HepG2 (cell line): ENCODE measurements around the gene DDR1. TPM values are rescaled to one million over a fixed set of nuclear protein-coding genes. Genes with fewer than 3 reads are reported as not detected.

Experiments
- AKNA ChIP-seq: sonication (generic); formaldehyde crosslinking; IDR thresholded peaks from 2 replicates; pipeline ENCODE4 v1.4.0; 2020; ENCODE audit warnings: missing genetic modification reagents, borderline replicate concordance
- ARHGAP35 ChIP-seq: sonication (generic); formaldehyde crosslinking; IDR thresholded peaks from 2 replicates; pipeline ENCODE4 v1.9.0; 2022; ENCODE audit warnings: mild to moderate bottlenecking, inconsistent platforms, moderate library complexity, missing genetic modification reagents, borderline replicate concordance
- E2F1 ChIP-seq: sonication (generic); formaldehyde crosslinking; IDR thresholded peaks from 2 replicates; pipeline ENCODE4 v1.5.0; 2020; ENCODE audit warnings: missing genetic modification reagents
- MTA3 ChIP-seq: sonication (generic); formaldehyde crosslinking; IDR thresholded peaks from 2 replicates; pipeline ENCODE4 v1.4.0; 2020; ENCODE audit warnings: missing genetic modification reagents
- NKX3-1 ChIP-seq: sonication (generic); formaldehyde crosslinking; IDR thresholded peaks from 2 replicates; pipeline ENCODE4 v1.5.0; 2020; ENCODE audit warnings: missing genetic modification reagents
- RFX3 ChIP-seq: IDR thresholded peaks from 2 replicates; pipeline ENCODE4 v1.6.1; 2016; ENCODE audit warnings: missing biosample characterization, missing genetic modification reagents
- RORA ChIP-seq: sonication (generic); formaldehyde crosslinking; IDR thresholded peaks from 2 replicates; pipeline ENCODE4 v1.5.0; 2020; ENCODE audit warnings: mild to moderate bottlenecking, missing genetic modification reagents, moderate library complexity
- ZFX ChIP-seq: sonication (generic); formaldehyde crosslinking; IDR thresholded peaks from 2 replicates; pipeline ENCODE4 v1.4.0; 2020; ENCODE audit warnings: mild to moderate bottlenecking, low read depth, missing genetic modification reagents, moderate library complexity
- ZMAT3 ChIP-seq: sonication (generic); formaldehyde crosslinking; conservative IDR thresholded peaks from 2 replicates; pipeline ENCODE4 v1.7.0; 2021; ENCODE audit warnings: missing genetic modification reagents
- ZNF264 ChIP-seq: sonication (generic); formaldehyde crosslinking; IDR thresholded peaks from 2 replicates; pipeline ENCODE4 v1.4.0; 2020; ENCODE audit warnings: missing genetic modification reagents
- ZNF710 ChIP-seq: sonication (generic); formaldehyde crosslinking; IDR thresholded peaks from 2 replicates; pipeline ENCODE4 v1.5.0; 2020; ENCODE audit warnings: mild to moderate bottlenecking, missing genetic modification reagents, borderline replicate concordance
- ZNF839 ChIP-seq: sonication (generic); formaldehyde crosslinking; IDR thresholded peaks from 2 replicates; pipeline ENCODE4 v1.4.0; 2020; ENCODE audit warnings: missing genetic modification reagents, mild to moderate bottlenecking, borderline replicate concordance
- polyA plus RNA-seq, 8 experiments: library from polyadenylated mRNA; depleted of rRNA in 3 of 8; stranded (reverse) in 7 of 8; unstranded in 1 of 8; fragments of >200 nt; fragmentation: Illumina TruSeq in 4 of 8; extraction: Trizol in 4 of 8; gene quantifications; 2 replicates each; pipeline versions ENCODE4 v1.2.1 to v1.2.3, GENCODE V29; 2011 to 2016; ENCODE audit warnings: low read depth in 4 of 8, missing spikeins in 1 of 8, mixed read lengths in 1 of 8; ENCODE audit not compliant: insufficient read depth in 1 of 8
- total RNA-seq, 5 experiments: library from RNA; depleted of rRNA; stranded (reverse); fragments of >200 nt; fragmentation: Illumina TruSeq; extraction: Trizol; gene quantifications; 2 replicates each; pipeline ENCODE4 v1.2.3, GENCODE V29; 2016; ENCODE audit warnings: low read depth in 1 of 5
- TF ChIP-seq, protein P1 (sequence below): sonication (generic); formaldehyde crosslinking; IDR thresholded peaks from 2 replicates; pipeline ENCODE4 v1.5.1; 2020; ENCODE audit warnings: mild to moderate bottlenecking, missing genetic modification reagents, borderline replicate concordance
- TF ChIP-seq, protein P2 (sequence below): IDR thresholded peaks from 2 replicates; pipeline ENCODE4 v1.6.1; 2018; ENCODE audit warnings: missing genetic modification reagents

The DDR1 gene
- total and polyA plus RNA-seq, 2 of the 13 experiments (the other 11 are each of a cell fraction or from before 2014, with no cell fraction given) = 16.7 to 20.2 TPM

DNA sequence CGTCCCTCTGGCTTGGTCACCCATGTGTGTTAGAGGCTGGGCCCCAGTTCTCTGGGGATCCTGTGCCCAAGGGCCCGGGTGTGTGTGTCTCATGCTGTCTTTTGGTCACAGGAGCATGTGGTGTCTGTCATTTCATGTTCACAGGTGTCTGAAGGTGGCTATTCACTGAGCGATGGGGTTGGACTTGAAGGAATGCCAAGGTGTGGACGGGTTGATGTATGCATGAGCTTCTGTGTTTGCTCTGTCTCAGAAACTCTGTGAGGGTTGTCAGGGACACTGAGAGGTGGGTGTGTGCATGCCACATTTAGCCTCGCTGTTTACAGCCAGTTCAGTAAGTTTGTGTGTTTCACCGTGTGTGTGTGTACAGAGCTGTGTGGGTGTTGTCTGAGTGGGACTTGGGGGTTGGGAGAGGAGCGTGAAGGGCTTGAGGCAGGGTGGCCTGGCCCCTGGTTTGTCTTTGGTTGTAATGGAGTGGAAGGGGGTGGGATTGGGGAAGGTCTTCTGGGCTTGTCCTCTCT is 1.2 kb downstream of the DDR1 start (continued):
- TF ChIP-seq, protein P1, sequence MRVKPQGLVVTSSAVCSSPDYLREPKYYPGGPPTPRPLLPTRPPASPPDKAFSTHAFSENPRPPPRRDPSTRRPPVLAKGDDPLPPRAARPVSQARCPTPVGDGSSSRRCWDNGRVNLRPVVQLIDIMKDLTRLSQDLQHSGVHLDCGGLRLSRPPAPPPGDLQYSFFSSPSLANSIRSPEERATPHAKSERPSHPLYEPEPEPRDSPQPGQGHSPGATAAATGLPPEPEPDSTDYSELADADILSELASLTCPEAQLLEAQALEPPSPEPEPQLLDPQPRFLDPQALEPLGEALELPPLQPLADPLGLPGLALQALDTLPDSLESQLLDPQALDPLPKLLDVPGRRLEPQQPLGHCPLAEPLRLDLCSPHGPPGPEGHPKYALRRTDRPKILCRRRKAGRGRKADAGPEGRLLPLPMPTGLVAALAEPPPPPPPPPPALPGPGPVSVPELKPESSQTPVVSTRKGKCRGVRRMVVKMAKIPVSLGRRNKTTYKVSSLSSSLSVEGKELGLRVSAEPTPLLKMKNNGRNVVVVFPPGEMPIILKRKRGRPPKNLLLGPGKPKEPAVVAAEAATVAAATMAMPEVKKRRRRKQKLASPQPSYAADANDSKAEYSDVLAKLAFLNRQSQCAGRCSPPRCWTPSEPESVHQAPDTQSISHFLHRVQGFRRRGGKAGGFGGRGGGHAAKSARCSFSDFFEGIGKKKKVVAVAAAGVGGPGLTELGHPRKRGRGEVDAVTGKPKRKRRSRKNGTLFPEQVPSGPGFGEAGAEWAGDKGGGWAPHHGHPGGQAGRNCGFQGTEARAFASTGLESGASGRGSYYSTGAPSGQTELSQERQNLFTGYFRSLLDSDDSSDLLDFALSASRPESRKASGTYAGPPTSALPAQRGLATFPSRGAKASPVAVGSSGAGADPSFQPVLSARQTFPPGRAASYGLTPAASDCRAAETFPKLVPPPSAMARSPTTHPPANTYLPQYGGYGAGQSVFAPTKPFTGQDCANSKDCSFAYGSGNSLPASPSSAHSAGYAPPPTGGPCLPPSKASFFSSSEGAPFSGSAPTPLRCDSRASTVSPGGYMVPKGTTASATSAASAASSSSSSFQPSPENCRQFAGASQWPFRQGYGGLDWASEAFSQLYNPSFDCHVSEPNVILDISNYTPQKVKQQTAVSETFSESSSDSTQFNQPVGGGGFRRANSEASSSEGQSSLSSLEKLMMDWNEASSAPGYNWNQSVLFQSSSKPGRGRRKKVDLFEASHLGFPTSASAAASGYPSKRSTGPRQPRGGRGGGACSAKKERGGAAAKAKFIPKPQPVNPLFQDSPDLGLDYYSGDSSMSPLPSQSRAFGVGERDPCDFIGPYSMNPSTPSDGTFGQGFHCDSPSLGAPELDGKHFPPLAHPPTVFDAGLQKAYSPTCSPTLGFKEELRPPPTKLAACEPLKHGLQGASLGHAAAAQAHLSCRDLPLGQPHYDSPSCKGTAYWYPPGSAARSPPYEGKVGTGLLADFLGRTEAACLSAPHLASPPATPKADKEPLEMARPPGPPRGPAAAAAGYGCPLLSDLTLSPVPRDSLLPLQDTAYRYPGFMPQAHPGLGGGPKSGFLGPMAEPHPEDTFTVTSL (CRISPR knock-in tag) = no peak
- TF ChIP-seq, protein P2, sequence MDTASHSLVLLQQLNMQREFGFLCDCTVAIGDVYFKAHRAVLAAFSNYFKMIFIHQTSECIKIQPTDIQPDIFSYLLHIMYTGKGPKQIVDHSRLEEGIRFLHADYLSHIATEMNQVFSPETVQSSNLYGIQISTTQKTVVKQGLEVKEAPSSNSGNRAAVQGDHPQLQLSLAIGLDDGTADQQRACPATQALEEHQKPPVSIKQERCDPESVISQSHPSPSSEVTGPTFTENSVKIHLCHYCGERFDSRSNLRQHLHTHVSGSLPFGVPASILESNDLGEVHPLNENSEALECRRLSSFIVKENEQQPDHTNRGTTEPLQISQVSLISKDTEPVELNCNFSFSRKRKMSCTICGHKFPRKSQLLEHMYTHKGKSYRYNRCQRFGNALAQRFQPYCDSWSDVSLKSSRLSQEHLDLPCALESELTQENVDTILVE (CRISPR knock-in tag) = no peak
- TF ChIP-seq RFX3 (CRISPR knock-in tag) (no peak), ZNF710 (CRISPR knock-in tag) (no peak), ZNF839 (CRISPR knock-in tag) (no peak), ZNF264 (CRISPR knock-in tag) (no peak), AKNA (no peak), E2F1 (no peak), ZMAT3 (CRISPR knock-in tag) (peak; percentile 9; the same call in 1 of the 2 replicates), ZFX (CRISPR knock-in tag) (no peak; the same call in 1 of the 2 replicates), RORA (CRISPR knock-in tag) (no peak), ARHGAP35 (CRISPR knock-in tag) (no peak), MTA3 (no peak), NKX3-1 (CRISPR knock-in tag) (no peak)
